Measurements from ENCODE around the gene VDAC2.

VDAC2 gene

GRCh38 chr10:75228834-75229233 is 18.2 kb downstream of the VDAC2 start:
- TF ChIP-seq, protein P1, sequence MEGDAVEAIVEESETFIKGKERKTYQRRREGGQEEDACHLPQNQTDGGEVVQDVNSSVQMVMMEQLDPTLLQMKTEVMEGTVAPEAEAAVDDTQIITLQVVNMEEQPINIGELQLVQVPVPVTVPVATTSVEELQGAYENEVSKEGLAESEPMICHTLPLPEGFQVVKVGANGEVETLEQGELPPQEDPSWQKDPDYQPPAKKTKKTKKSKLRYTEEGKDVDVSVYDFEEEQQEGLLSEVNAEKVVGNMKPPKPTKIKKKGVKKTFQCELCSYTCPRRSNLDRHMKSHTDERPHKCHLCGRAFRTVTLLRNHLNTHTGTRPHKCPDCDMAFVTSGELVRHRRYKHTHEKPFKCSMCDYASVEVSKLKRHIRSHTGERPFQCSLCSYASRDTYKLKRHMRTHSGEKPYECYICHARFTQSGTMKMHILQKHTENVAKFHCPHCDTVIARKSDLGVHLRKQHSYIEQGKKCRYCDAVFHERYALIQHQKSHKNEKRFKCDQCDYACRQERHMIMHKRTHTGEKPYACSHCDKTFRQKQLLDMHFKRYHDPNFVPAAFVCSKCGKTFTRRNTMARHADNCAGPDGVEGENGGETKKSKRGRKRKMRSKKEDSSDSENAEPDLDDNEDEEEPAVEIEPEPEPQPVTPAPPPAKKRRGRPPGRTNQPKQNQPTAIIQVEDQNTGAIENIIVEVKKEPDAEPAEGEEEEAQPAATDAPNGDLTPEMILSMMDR (IDR thresholded peaks at IDR 0.05; ENCODE audit: low read length), result no peak
- TF ChIP-seq EZH2 (IDR thresholded peaks at IDR 0.05; ENCODE audit: borderline replicate concordance, low read length), result no peak
- Histone ChIP-seq H3K27ac (ENCODE audit: low read depth, low read length, poor library complexity, severe bottlenecking) (no peak overlapping the region), H3K79me2 (ENCODE audit: insufficient read depth, low read length) (peaks cover 26% of the 10 kb centered on the region), H3K9me2 (ENCODE audit: low read depth, low read length) (no peaks in the 10 kb centered on the region), H3K27me3 (ENCODE audit: insufficient read depth, low read length) (no peaks in the 10 kb centered on the region), H2AFZ (ENCODE audit: low read length) (no peak overlapping the region), H3K36me3 (ENCODE audit: insufficient read depth, low read length) (peaks cover 95% of the 10 kb centered on the region), H3F3A (ENCODE audit: insufficient read depth, low read length) (0 out of 2 replicates have a peak, but pooled peaks cover 10% of the 10 kb centered on the region), H4K20me1 (ENCODE audit: insufficient read depth, low read length) (no peaks in the 10 kb centered on the region), H3K9me3 (ENCODE audit: low read length) (no peaks in the 10 kb centered on the region), H3K4me2 (ENCODE audit: low read length) (no peak overlapping the region), H3K4me3 (ENCODE audit: low read depth, low read length, poor library complexity, severe bottlenecking) (no peak overlapping the region), H3K9ac (ENCODE audit: low read length) (no peak overlapping the region), H3K4me1 (ENCODE audit: insufficient read depth, low read length, severe bottlenecking) (peaks cover 36% of the 10 kb centered on the region)

DNA sequence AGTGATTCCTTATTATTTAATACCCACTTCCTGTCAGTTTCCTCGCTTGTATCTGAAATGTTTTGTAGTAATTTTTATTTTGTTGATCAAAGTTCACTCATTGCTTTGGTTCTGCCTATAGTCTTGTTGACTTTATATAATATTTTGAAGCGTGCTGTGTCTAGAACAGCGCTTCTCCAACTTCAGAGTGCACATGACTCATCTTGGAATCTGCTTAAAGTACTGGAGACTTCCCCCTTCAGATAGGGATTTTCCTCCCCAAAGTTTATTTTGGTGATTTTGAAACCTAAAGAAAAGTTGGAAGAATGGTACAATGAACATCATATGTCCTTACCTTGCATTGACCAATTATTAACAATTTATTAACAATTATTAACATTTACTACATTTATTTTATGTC is 19.4 kb downstream of the VDAC2 start:
- no peaks in the 10 kb centered on the region for H4K20me1 ChIP-seq (ENCODE audit: insufficient read depth, low read length)

DNA sequence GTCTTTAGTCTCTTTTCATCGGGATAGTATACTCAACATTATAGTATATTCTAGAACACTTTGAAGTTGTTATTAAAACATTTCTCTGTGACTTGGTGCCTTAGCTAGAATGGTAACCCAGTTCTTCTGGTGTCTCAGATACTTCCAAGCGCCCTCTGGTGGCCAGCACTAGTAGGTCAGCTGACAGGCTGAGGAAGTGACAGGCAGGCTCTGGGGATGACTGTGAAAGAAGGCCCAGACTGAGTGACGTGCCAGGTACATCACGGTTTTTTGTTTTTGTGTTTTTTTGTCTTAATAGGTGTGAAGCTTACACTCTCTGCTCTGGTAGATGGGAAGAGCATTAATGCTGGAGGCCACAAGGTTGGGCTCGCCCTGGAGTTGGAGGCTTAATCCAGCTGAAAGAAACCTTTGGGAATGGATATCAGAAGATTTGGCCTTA is 20.0 kb downstream of the VDAC2 start:
- TF ChIP-seq, protein P1 (IDR thresholded peaks at IDR 0.05; ENCODE audit: low read length), result peak; percentile 96
- no peak for TF ChIP-seq EZH2 (IDR thresholded peaks at IDR 0.05; ENCODE audit: borderline replicate concordance, low read length)
- Histone ChIP-seq H3K9me3 (ENCODE audit: low read length) (no peaks in the 10 kb centered on the region), H2AFZ (ENCODE audit: low read length) (no peak overlapping the region), H3K27ac (ENCODE audit: low read depth, low read length, poor library complexity, severe bottlenecking) (no peak overlapping the region), H3K36me3 (ENCODE audit: insufficient read depth, low read length) (peaks cover 77% of the 10 kb centered on the region), H3K79me2 (ENCODE audit: insufficient read depth, low read length) (peaks cover 10% of the 10 kb centered on the region; the same call in 1 of the 2 replicates), H3K4me2 (ENCODE audit: low read length) (no peak overlapping the region), H4K20me1 (ENCODE audit: insufficient read depth, low read length) (no peaks in the 10 kb centered on the region), H3K9ac (ENCODE audit: low read length) (no peak overlapping the region), H3K4me3 (ENCODE audit: low read depth, low read length, poor library complexity, severe bottlenecking) (no peak overlapping the region), H3K4me1 (ENCODE audit: insufficient read depth, low read length, severe bottlenecking) (peaks cover 27% of the 10 kb centered on the region), H3F3A (ENCODE audit: insufficient read depth, low read length) (0 out of 2 replicates have a peak, but pooled peaks cover 10% of the 10 kb centered on the region), H3K9me2 (ENCODE audit: low read depth, low read length) (no peaks in the 10 kb centered on the region), H3K27me3 (ENCODE audit: insufficient read depth, low read length) (no peaks in the 10 kb centered on the region)

More for the DNA sequence above, 19.4 kb downstream of the VDAC2 start:
- no peak overlapping the region for H3K4me2 ChIP-seq (ENCODE audit: low read length)
- H2AFZ ChIP-seq (ENCODE audit: low read length), result no peak overlapping the region
- H3K4me3 ChIP-seq (ENCODE audit: low read depth, low read length, poor library complexity, severe bottlenecking), result no peak overlapping the region
- no peaks in the 10 kb centered on the region for H3K27me3 ChIP-seq (ENCODE audit: insufficient read depth, low read length)
- H3K9me3 ChIP-seq (ENCODE audit: low read length), result no peaks in the 10 kb centered on the region
- 0 out of 2 replicates have a peak, but pooled peaks cover 10% of the 10 kb centered on the region for H3F3A ChIP-seq (ENCODE audit: insufficient read depth, low read length)
- peaks cover 34% of the 10 kb centered on the region for H3K4me1 ChIP-seq (ENCODE audit: insufficient read depth, low read length, severe bottlenecking)
- H3K79me2 ChIP-seq (ENCODE audit: insufficient read depth, low read length), result peaks cover 14% of the 10 kb centered on the region
- H3K9ac ChIP-seq (ENCODE audit: low read length), result no peak overlapping the region
- no peak overlapping the region for H3K27ac ChIP-seq (ENCODE audit: low read depth, low read length, poor library complexity, severe bottlenecking)
- peaks cover 84% of the 10 kb centered on the region for H3K36me3 ChIP-seq (ENCODE audit: insufficient read depth, low read length)
- TF ChIP-seq, protein P1 (IDR thresholded peaks at IDR 0.05; ENCODE audit: low read length), result no peak
- no peak for TF ChIP-seq EZH2 (IDR thresholded peaks at IDR 0.05; ENCODE audit: borderline replicate concordance, low read length)
- H3K9me2 ChIP-seq (ENCODE audit: low read depth, low read length), result no peaks in the 10 kb centered on the region
